ENCODE measurements around the gene ASB1. TPM values are rescaled to one million over a fixed set of nuclear protein-coding genes. Genes with fewer than 3 reads are reported as not detected.

ASB1 gene
- total and polyA plus RNA-seq, 9 of the 15 experiments (the other 6 are each of a cell fraction or from before 2014, with no cell fraction given), result 6.3 to 37.7 (median 23.9) TPM

DNA sequence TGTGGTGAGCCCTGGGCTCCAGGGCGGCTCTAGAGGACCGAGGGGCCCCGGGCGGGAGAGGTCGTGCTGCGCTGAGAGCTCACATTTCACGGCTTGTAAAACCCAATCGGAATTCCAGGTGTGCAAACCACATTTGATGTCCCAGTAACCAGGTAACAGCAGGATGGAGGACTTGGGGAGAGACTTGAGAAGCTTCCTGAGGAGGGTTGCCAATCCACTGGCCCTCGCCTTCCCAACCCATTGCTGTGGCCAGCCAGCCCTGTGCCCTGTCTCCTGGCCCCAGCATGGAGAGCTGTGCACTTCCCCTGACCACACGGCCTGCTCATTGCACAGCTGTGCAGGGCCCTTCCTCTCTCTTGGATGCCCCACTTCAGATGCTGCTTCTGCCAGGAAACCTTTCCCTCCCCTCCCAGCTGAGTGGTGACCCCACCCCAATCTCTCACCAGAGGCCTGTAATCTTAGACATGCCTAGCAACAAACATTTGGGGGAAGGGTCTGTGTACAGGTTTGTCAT lies 39.6 kb downstream of the ASB1 start (continued):
- TF ChIP-seq PHF20 (IDR thresholded peaks at IDR 0.05; ENCODE audit: partially characterized antibody), result no peak
- TF ChIP-seq PBX2 (CRISPR knock-in tag; IDR thresholded peaks at IDR 0.05; ENCODE audit: low read depth), result no peak
- no peak for TF ChIP-seq PBX2 (tag; conservative IDR thresholded peaks at IDR 0.05; ENCODE audit: low read depth)
- TF ChIP-seq GABPB2 (CRISPR knock-in tag; conservative IDR thresholded peaks at IDR 0.05), result no peak
- TF ChIP-seq TBL1XR1 (IDR thresholded peaks at IDR 0.05; ENCODE audit: low read length in 2 of 2), result no peak

DNA sequence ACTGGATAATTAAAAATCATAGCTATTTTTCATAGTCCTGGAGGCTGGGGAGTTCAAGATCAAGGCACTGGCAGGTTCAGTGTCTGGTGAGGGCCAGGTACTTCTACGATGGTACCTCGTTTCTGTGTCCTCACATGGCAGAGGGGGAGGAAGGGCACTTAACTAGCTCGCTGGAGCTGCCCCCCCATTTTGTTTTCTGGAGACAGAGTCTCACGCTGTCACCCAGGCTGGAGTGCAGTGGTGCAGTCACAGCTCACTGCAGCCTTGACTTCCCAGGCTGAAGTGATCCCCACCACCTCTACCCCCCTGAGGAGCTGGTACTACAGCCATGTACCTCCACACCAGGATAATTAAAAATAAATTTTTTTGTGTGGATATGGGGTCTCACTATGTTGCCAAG lies 40.3 kb downstream of the ASB1 start:
- H3K4me1 ChIP-seq (replicated peaks in 1 of 2; ENCODE audit: control insufficient read depth in 2 of 2, insufficient read depth in 2 of 2, low read length in 2 of 2), result no peaks in the 10 kb centered on the region
- H3K4me2 ChIP-seq (ENCODE audit: insufficient read depth, low read length), result no peak overlapping the region
- H3K27ac ChIP-seq (ENCODE audit: extremely low read depth, low read depth, low read length), result no peak overlapping the region
- H2AFZ ChIP-seq (ENCODE audit: low read depth, low read length), result no peak overlapping the region
- FAIRE-seq (no peak), DNase-seq (ENCODE audit: extremely low read depth in 1 of 4, low spot score in 3 of 4) (no peak), ATAC-seq (no peak)
- no peak overlapping the region for H3K4me3 ChIP-seq
- no peaks in the 10 kb centered on the region for H3K9me1 ChIP-seq (ENCODE audit: control insufficient read depth, insufficient read depth, low read length)
- peaks cover 0 to 11% of the 10 kb centered on the region in 2 experiments; a peak in 2 of 5 replicates for H3K27me3 ChIP-seq (ENCODE audit: control insufficient read depth in 2 of 2, insufficient read depth in 2 of 2, low read length in 2 of 2)
- H3K9me3 ChIP-seq (replicated peaks; ENCODE audit: control insufficient read depth, insufficient read depth, low read depth, low read length), result no peaks in the 10 kb centered on the region
- in situ Hi-C loops (cut with MboI) (no loop called here), intact Hi-C loops (cut with micrococcal nuclease) (no loop called here)
- no peaks in the 10 kb centered on the region for H3K79me2 ChIP-seq (ENCODE audit: control insufficient read depth, insufficient read depth, low read length)
- H3K36me3 ChIP-seq (ENCODE audit: control insufficient read depth, insufficient read depth, low read length), result no peaks in the 10 kb centered on the region
- H4K20me1 ChIP-seq (replicated peaks; ENCODE audit: control insufficient read depth, insufficient read depth, low read length), result no peaks in the 10 kb centered on the region
- ChIA-PET CTCF (ENCODE audit: low intra/inter-chr PET ratio) (no interaction called here), POLR2A (interaction anchor here (0.8 kb wide), 1 partner anchor 584 kb away, joined by 3 read pairs; no protein-coding TSS in a partner anchor)
- BruUV-seq (replicated peaks), result no TSS peak
- 3% methylated on average over 4 of the region's 4 CpGs for WGBS (ENCODE audit: insufficient coverage, low coverage, missing lambda C conversion rate)
- no peak overlapping the region for H3K9ac ChIP-seq (ENCODE audit: insufficient read depth in 1 of 2, low read depth in 2 of 2, low read length in 2 of 2)
- TF ChIP-seq, protein P1, sequence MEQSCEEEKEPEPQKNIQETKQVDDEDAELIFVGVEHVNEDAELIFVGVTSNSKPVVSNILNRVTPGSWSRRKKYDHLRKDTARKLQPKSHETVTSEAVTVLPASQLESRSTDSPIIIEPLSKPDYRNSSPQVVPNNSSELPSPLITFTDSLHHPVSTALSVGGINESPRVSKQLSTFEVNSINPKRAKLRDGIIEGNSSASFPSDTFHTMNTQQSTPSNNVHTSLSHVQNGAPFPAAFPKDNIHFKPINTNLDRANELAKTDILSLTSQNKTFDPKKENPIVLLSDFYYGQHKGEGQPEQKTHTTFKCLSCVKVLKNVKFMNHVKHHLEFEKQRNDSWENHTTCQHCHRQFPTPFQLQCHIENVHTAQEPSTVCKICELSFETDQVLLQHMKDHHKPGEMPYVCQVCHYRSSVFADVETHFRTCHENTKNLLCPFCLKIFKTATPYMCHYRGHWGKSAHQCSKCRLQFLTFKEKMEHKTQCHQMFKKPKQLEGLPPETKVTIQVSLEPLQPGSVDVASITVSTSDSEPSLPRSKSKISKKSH (CRISPR knock-in tag; IDR thresholded peaks at IDR 0.05), result no peak
- TF ChIP-seq, protein P2, sequence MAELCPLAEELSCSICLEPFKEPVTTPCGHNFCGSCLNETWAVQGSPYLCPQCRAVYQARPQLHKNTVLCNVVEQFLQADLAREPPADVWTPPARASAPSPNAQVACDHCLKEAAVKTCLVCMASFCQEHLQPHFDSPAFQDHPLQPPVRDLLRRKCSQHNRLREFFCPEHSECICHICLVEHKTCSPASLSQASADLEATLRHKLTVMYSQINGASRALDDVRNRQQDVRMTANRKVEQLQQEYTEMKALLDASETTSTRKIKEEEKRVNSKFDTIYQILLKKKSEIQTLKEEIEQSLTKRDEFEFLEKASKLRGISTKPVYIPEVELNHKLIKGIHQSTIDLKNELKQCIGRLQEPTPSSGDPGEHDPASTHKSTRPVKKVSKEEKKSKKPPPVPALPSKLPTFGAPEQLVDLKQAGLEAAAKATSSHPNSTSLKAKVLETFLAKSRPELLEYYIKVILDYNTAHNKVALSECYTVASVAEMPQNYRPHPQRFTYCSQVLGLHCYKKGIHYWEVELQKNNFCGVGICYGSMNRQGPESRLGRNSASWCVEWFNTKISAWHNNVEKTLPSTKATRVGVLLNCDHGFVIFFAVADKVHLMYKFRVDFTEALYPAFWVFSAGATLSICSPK (IDR thresholded peaks at IDR 0.05; ENCODE audit: borderline replicate concordance), result no peak
- no peak for TF ChIP-seq HDAC2 (IDR thresholded peaks at IDR 0.05)
- TF ChIP-seq ZNF121 (CRISPR knock-in tag; conservative IDR thresholded peaks at IDR 0.05), result no peak
- no peak for TF ChIP-seq NR4A1 (CRISPR knock-in tag; IDR thresholded peaks at IDR 0.05)
- TF ChIP-seq NR4A1 (tag; IDR thresholded peaks at IDR 0.05), result no peak
- no peak for TF ChIP-seq NFIX (CRISPR knock-in tag; IDR thresholded peaks at IDR 0.05; ENCODE audit: low read depth)
- TF ChIP-seq GTF2E2 (tag; IDR thresholded peaks at IDR 0.05), result no peak
- no peak for TF ChIP-seq HSF4 (CRISPR knock-in tag; IDR thresholded peaks at IDR 0.05; ENCODE audit: borderline replicate concordance)
- no peak for TF ChIP-seq FOXK2 (conservative IDR thresholded peaks at IDR 0.05 in 1 of 2, IDR thresholded peaks at IDR 0.05 in 1 of 2; ENCODE audit: low read depth in 2 of 2)
- TF ChIP-seq ETV1 (tag; conservative IDR thresholded peaks at IDR 0.05; ENCODE audit: low read depth), result no peak
